ENCODE results near the gene PRDM12.

Gene PRDM12

GRCh38 chr9:130627896-130628792 is 36.2 kb upstream of the PRDM12 start:
- no peak overlapping the region for H3K4me2 ChIP-seq (ENCODE audit: low read length)

GRCh38 chr9:130629443-130630070 is 34.8 kb upstream of the PRDM12 start:
- Histone ChIP-seq H3K79me2 (ENCODE audit: control insufficient read depth, low read length) (no peaks in the 10 kb centered on the region), H3F3A (ENCODE audit: control insufficient read depth, insufficient read depth) (no peaks in the 10 kb centered on the region), H3K4me3 (ENCODE audit: low read length) (no peak overlapping the region), H3K9me2 (replicated peaks; ENCODE audit: control insufficient read depth, low read length) (no peaks in the 10 kb centered on the region), H3K4me1 (ENCODE audit: control insufficient read depth, low read length) (no peaks in the 10 kb centered on the region), H3K27ac (ENCODE audit: low read depth, low read length) (no peak overlapping the region), H3K9me3 (ENCODE audit: control insufficient read depth, insufficient read depth, low read length) (no peaks in the 10 kb centered on the region), H4K20me1 (ENCODE audit: control insufficient read depth, insufficient read depth, low read depth, low read length) (no peaks in the 10 kb centered on the region), H3K36me3 (ENCODE audit: control insufficient read depth, low read length) (peaks cover 58% of the 10 kb centered on the region), H3K27me3 (ENCODE audit: control insufficient read depth, low read length) (no peaks in the 10 kb centered on the region), H3K4me2 (ENCODE audit: low read length) (no peak overlapping the region)
- no peak for TF ChIP-seq EZH2phosphoT487 (IDR thresholded peaks at IDR 0.05; ENCODE audit: borderline replicate concordance, low read length)
- TF ChIP-seq CTCF (IDR thresholded peaks at IDR 0.05; ENCODE audit: low read depth, low read length, poor library complexity, severe bottlenecking) = no peak

More at GRCh38 chr9:130627896-130628792, 36.2 kb upstream of the PRDM12 start:
- no peak for TF ChIP-seq EZH2phosphoT487 (IDR thresholded peaks at IDR 0.05; ENCODE audit: borderline replicate concordance, low read length)
- Histone ChIP-seq H3K36me3 (ENCODE audit: control insufficient read depth, low read length) (peaks cover 70% of the 10 kb centered on the region), H3F3A (ENCODE audit: control insufficient read depth, insufficient read depth) (no peaks in the 10 kb centered on the region), H3K9me3 (ENCODE audit: control insufficient read depth, insufficient read depth, low read length) (no peaks in the 10 kb centered on the region), H4K20me1 (ENCODE audit: control insufficient read depth, insufficient read depth, low read depth, low read length) (no peaks in the 10 kb centered on the region), H3K27me3 (ENCODE audit: control insufficient read depth, low read length) (no peaks in the 10 kb centered on the region), H3K27ac (ENCODE audit: low read depth, low read length) (no peak overlapping the region), H3K79me2 (ENCODE audit: control insufficient read depth, low read length) (no peaks in the 10 kb centered on the region), H3K4me1 (ENCODE audit: control insufficient read depth, low read length) (no peaks in the 10 kb centered on the region), H3K4me3 (ENCODE audit: low read length) (no peak overlapping the region), H3K9me2 (replicated peaks; ENCODE audit: control insufficient read depth, low read length) (no peaks in the 10 kb centered on the region)

- Histone ChIP-seq H3K79me2 (ENCODE audit: control insufficient read depth, low read length) (no peaks in the 10 kb centered on the region), H3K9me2 (replicated peaks; ENCODE audit: control insufficient read depth, low read length) (no peaks in the 10 kb centered on the region), H4K20me1 (ENCODE audit: control insufficient read depth, insufficient read depth, low read depth, low read length) (no peaks in the 10 kb centered on the region), H3K36me3 (ENCODE audit: control insufficient read depth, low read length) (peaks cover 60% of the 10 kb centered on the region), H3K9me3 (ENCODE audit: control insufficient read depth, insufficient read depth, low read length) (no peaks in the 10 kb centered on the region), H3K27me3 (ENCODE audit: control insufficient read depth, low read length) (no peaks in the 10 kb centered on the region), H3K27ac (ENCODE audit: low read depth, low read length) (no peak overlapping the region), H3K4me3 (ENCODE audit: low read length) (no peak overlapping the region), H3K4me1 (ENCODE audit: control insufficient read depth, low read length) (no peaks in the 10 kb centered on the region), H3F3A (ENCODE audit: control insufficient read depth, insufficient read depth) (no peaks in the 10 kb centered on the region), H3K4me2 (ENCODE audit: low read length) (no peak overlapping the region)
- TF ChIP-seq CTCF (IDR thresholded peaks at IDR 0.05; ENCODE audit: low read depth, low read length, poor library complexity, severe bottlenecking) = no peak
- no peak for TF ChIP-seq EZH2phosphoT487 (IDR thresholded peaks at IDR 0.05; ENCODE audit: borderline replicate concordance, low read length)
These were observed 34.3 kb upstream of the PRDM12 start for GRCh38 chr9:130630071-130630450.

All from DOHH2 (cell line).